Activated T-cell treated with anti-CD3 and anti-CD28 coated beads for 48 hours (primary cell): ENCODE data around the gene BCO1.
A peak's percentile ranks its signal among the peaks of the same experiment; 100 is the strongest.

Experiments used
- DNase-seq: peaks from one replicate; pipeline ENCODE4 v3.0.0-alpha.2; 2020; ENCODE audit warnings: low read depth

Gene BCO1

GRCh38 chr16:81232740-81233367 lies 5.6 kb upstream of the BCO1 start:
- no peak for DNase-seq

- no peak for DNase-seq
Observed at GRCh38 chr16:81237282-81237681, 1.2 kb upstream of the BCO1 start.

GRCh38 chr16:81237942-81238295 lies 570 bp upstream of the BCO1 start:
- no peak for DNase-seq

- DNase-seq: no peak
Observed at GRCh38 chr16:81239367-81240121, 1.1 kb downstream of the BCO1 start.

GRCh38 chr16:81241706-81242105 lies 3.2 kb downstream of the BCO1 start:
- DNase-seq: no peak

- DNase-seq: no peak
Observed at GRCh38 chr16:81242977-81243618, 4.6 kb downstream of the BCO1 start.

- DNase-seq: no peak
Observed at GRCh38 chr16:81243942-81244341, 5.5 kb downstream of the BCO1 start.

- no peak for DNase-seq
Observed at GRCh38 chr16:81251871-81252270, 13.4 kb downstream of the BCO1 start.

GRCh38 chr16:81253141-81253540 lies 14.7 kb downstream of the BCO1 start:
- DNase-seq: no peak

- DNase-seq: no peak
Observed at GRCh38 chr16:81254922-81255526, 16.5 kb downstream of the BCO1 start.

GRCh38 chr16:81259916-81260315 lies 21.4 kb downstream of the BCO1 start:
- DNase-seq: no peak

- DNase-seq: peak; percentile 1
Observed at GRCh38 chr16:81261049-81261648, 22.7 kb downstream of the BCO1 start.

GRCh38 chr16:81263470-81264220 lies 25.2 kb downstream of the BCO1 start:
- no peak for DNase-seq

GRCh38 chr16:81264386-81264785 lies 25.9 kb downstream of the BCO1 start:
- DNase-seq: no peak

GRCh38 chr16:81265052-81265451 lies 26.6 kb downstream of the BCO1 start:
- DNase-seq: no peak

- DNase-seq: no peak
Observed at GRCh38 chr16:81265658-81266451, 27.4 kb downstream of the BCO1 start.

- peak; percentile 18 for DNase-seq
Observed at GRCh38 chr16:81266680-81267095, 28.2 kb downstream of the BCO1 start.

- DNase-seq: no peak
Observed at GRCh38 chr16:81268509-81268908, 30.0 kb downstream of the BCO1 start.

- DNase-seq: no peak
Observed at GRCh38 chr16:81273223-81273950, 34.9 kb downstream of the BCO1 start.

GRCh38 chr16:81275064-81275532 lies 36.6 kb downstream of the BCO1 start:
- no peak for DNase-seq
